ENCODE results near the gene PATZ1. TPM values are rescaled to one million over a fixed set of nuclear protein-coding genes. Genes with fewer than 3 reads are reported as not detected.

Gene PATZ1
- total and polyA plus RNA-seq, 9 of the 15 experiments (the other 6 are each of a cell fraction or from before 2014, with no cell fraction given), result 0.63 to 7.8 (median 4.2) TPM

GRCh38 chr22:31345331-31346254 lies 553 bp downstream of the PATZ1 start (continued):
- TF ChIP-seq BRF2 (IDR thresholded peaks at IDR 0.05; ENCODE audit: borderline replicate concordance, insufficient read depth, insufficient read length) (no peak), NFXL1 (CRISPR knock-in tag; IDR thresholded peaks at IDR 0.05) (no peak), KDM4B (IDR thresholded peaks at IDR 0.05; ENCODE audit: borderline replicate concordance in 2 of 2, low read depth in 1 of 2) (peak in 1 of 2 experiments; percentile 62; a peak in 2 of 4 replicates), E4F1 (CRISPR knock-in tag; IDR thresholded peaks at IDR 0.05; ENCODE audit: borderline replicate concordance) (no peak), CTCF (IDR thresholded peaks at IDR 0.05 in 2 of 3, conservative IDR thresholded peaks at IDR 0.05 in 1 of 3; ENCODE audit: insufficient read depth in 2 of 3, low read depth in 1 of 3, low read length in 3 of 3) (peak; percentile 57 to 91 (median 76)), SMAD3 (CRISPR knock-in tag; conservative IDR thresholded peaks at IDR 0.05) (no peak), SP1 (CRISPR knock-in tag; IDR thresholded peaks at IDR 0.05) (no peak), TBL1XR1 (IDR thresholded peaks at IDR 0.05; ENCODE audit: low read length in 2 of 2) (no peak), SREBF2 (CRISPR knock-in tag; IDR thresholded peaks at IDR 0.05) (no peak), ELF2 (CRISPR knock-in tag; IDR thresholded peaks at IDR 0.05) (no peak), SRSF1 (IDR thresholded peaks at IDR 0.05; ENCODE audit: low read depth, low read length) (no peak), KLF1 (tag; IDR thresholded peaks at IDR 0.05) (no peak)

Measured in K562 (cell line).